ENCODE measurements around the gene FEM1A. TPM values are rescaled to one million over a fixed set of nuclear protein-coding genes. Genes with fewer than 3 reads are reported as not detected.

The FEM1A gene
- total and polyA plus RNA-seq, 4 donors, result 5.6 to 14.6 (median 8.6) TPM

DNA sequence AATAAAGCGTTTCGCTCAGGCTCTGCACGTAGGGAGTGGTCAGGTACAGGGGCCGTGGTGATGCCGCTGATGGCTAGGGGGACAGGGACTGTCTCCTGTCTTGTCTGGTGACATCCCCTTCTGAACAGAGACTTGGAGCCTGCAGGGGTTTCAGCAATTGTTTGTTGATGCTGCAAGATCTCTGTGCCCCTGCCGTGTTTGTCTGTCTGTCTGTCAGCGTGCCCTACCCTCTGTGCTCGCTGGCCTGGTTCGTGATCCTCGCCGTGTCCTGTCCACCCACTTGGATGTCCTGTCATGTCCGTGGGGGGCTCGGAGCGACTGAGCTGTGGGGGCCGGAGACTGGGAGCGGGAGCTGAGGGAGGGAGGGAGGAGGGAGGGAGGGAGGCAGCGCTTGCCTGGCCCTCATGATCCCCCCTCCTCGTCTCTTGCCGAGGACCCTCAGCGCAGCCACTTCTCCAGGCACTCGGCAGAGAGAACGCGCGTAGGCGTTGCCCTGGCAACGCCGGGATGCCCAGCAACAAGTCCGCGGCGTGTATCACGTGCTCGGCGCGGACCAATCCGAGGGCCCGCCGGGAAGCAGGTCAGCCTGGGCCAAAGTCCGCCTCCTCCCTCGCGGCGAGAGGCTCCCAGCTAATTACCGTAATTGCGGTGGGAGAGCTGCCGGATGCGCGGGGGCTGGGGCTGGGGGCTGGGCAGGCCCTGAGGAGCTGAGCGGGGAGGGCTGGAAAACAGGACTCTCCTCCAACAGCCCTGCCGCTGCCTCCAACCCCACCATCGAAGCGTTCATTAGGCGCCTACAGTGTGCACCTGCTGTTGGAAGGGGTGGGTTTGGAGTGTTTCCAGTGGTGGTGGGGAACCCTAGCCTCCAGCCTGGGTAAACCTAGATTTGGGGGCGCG is 31.9 kb upstream of the FEM1A start:
- 4% methylated on average over 50 to 53 of the region's 53 CpGs for WGBS, 2 donors
- Histone ChIP-seq H3K27me3 (ENCODE audit: control insufficient read depth in 3 of 3, insufficient read depth in 3 of 3, low read length in 2 of 3) (peaks cover 0 to 7% (median 0%) of the 10 kb centered on the region in 3 donors), H3K4me1 (ENCODE audit: control insufficient read depth in 5 of 5, insufficient read depth in 5 of 5, low read length in 5 of 5) (peaks cover 4 to 8% (median 4%) of the 10 kb centered on the region in 5 donors), H3K27ac (ENCODE audit: low read depth in 1 of 2, low read length in 1 of 2) (no peak overlapping the region), H3K4me3 (no peak overlapping the region), H3K9ac (ENCODE audit: insufficient read depth in 1 of 2, low read length in 2 of 2) (no peak overlapping the region), H3K9me3 (ENCODE audit: control insufficient read depth in 4 of 4, insufficient read depth in 3 of 4, low read length in 3 of 4) (peaks cover 0 to 3% (median 0%) of the 10 kb centered on the region in 4 donors), H3K36me3 (ENCODE audit: control insufficient read depth in 4 of 4, insufficient read depth in 4 of 4, low read length in 4 of 4) (no peaks in the 10 kb centered on the region)
- TF ChIP-seq, protein P1, sequence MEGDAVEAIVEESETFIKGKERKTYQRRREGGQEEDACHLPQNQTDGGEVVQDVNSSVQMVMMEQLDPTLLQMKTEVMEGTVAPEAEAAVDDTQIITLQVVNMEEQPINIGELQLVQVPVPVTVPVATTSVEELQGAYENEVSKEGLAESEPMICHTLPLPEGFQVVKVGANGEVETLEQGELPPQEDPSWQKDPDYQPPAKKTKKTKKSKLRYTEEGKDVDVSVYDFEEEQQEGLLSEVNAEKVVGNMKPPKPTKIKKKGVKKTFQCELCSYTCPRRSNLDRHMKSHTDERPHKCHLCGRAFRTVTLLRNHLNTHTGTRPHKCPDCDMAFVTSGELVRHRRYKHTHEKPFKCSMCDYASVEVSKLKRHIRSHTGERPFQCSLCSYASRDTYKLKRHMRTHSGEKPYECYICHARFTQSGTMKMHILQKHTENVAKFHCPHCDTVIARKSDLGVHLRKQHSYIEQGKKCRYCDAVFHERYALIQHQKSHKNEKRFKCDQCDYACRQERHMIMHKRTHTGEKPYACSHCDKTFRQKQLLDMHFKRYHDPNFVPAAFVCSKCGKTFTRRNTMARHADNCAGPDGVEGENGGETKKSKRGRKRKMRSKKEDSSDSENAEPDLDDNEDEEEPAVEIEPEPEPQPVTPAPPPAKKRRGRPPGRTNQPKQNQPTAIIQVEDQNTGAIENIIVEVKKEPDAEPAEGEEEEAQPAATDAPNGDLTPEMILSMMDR (IDR thresholded peaks at IDR 0.05; ENCODE audit: control extremely low read depth, extremely low read depth), result no peak
- DNase-seq (peak; percentile 92 to 96 (median 94)), ATAC-seq (ENCODE audit: insufficient read depth, low FRiP score) (peak; percentile 82)

DNA sequence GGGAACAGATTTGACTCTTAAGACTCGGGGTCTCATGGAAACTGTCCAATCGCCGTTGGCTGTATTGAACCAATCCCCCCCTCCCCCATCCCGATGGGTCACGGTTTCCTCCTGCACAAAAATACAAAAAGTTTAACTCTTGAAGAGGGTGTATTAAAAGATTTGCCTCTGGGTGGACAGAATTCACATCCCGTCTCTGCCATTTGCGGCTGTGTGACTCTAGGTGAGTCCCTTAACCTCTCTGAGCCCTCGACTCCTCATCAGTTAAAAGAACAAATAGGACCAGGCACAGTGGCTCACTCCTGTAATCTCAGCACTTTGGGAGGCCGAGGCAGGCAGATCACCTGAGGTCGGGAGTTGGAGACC is 31.3 kb upstream of the FEM1A start:
- H3K9ac ChIP-seq (ENCODE audit: insufficient read depth in 1 of 2, low read length in 2 of 2), result no peak overlapping the region
- no peak overlapping the region for H3K27ac ChIP-seq (ENCODE audit: low read depth in 1 of 2, low read length in 1 of 2)
- peaks cover 0 to 7% (median 0%) of the 10 kb centered on the region in 3 donors for H3K27me3 ChIP-seq (ENCODE audit: control insufficient read depth in 3 of 3, insufficient read depth in 3 of 3, low read length in 2 of 3)
- DNase-seq, result no peak
- TF ChIP-seq, protein P1 (IDR thresholded peaks at IDR 0.05; ENCODE audit: control extremely low read depth, extremely low read depth), result no peak
- H3K4me3 ChIP-seq, result no peak overlapping the region
- no peak for ATAC-seq (ENCODE audit: insufficient read depth, low FRiP score)
- H3K36me3 ChIP-seq (ENCODE audit: control insufficient read depth in 4 of 4, insufficient read depth in 4 of 4, low read length in 4 of 4), result no peaks in the 10 kb centered on the region
- peaks cover 0 to 3% (median 0%) of the 10 kb centered on the region in 4 donors for H3K9me3 ChIP-seq (ENCODE audit: control insufficient read depth in 4 of 4, insufficient read depth in 3 of 4, low read length in 3 of 4)
- H3K4me1 ChIP-seq (ENCODE audit: control insufficient read depth in 5 of 5, insufficient read depth in 5 of 5, low read length in 5 of 5), result peaks cover 4 to 8% (median 4%) of the 10 kb centered on the region in 5 donors
- 34 to 42% methylated on average over 10 of the region's 10 CpGs for WGBS, 2 donors

DNA sequence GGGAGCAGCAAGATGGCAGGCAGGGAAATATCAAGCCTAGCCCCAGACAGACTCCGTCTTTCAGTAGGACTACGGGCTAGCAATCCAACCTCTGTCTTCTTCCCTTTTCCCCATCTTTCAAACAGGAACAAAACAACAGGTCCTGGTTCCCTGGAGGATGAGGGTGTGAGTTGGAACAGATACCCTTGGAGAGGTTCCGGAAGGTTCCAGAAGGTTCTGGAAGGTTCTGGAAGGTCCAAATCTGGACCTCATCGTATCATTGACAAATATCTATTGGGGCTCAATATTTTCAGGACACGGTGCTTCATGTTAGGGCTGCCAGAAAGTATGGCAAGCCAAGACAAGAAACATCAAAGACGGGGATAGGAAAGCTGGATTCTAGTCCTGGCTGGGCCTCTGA is 28.5 kb upstream of the FEM1A start:
- TF ChIP-seq, protein P1 (IDR thresholded peaks at IDR 0.05; ENCODE audit: control extremely low read depth, extremely low read depth), result no peak
- Histone ChIP-seq H3K9me3 (ENCODE audit: control insufficient read depth in 4 of 4, insufficient read depth in 3 of 4, low read length in 3 of 4) (peaks cover 0 to 3% (median 0%) of the 10 kb centered on the region in 4 donors), H3K4me1 (ENCODE audit: control insufficient read depth in 5 of 5, insufficient read depth in 5 of 5, low read length in 5 of 5) (peaks cover 4 to 8% (median 4%) of the 10 kb centered on the region in 5 donors), H3K9ac (ENCODE audit: insufficient read depth in 1 of 2, low read length in 2 of 2) (no peak overlapping the region), H3K36me3 (ENCODE audit: control insufficient read depth in 4 of 4, insufficient read depth in 4 of 4, low read length in 4 of 4) (no peaks in the 10 kb centered on the region), H3K27me3 (ENCODE audit: control insufficient read depth in 3 of 3, insufficient read depth in 3 of 3, low read length in 2 of 3) (peaks cover 0 to 7% (median 0%) of the 10 kb centered on the region in 3 donors), H3K4me3 (no peak overlapping the region), H3K27ac (ENCODE audit: low read depth in 1 of 2, low read length in 1 of 2) (no peak overlapping the region)
- no peak for ATAC-seq (ENCODE audit: insufficient read depth, low FRiP score)
- no peak for DNase-seq
- 80 to 88% methylated on average over 6 of the region's 6 CpGs for WGBS, 2 donors
